ENCODE data around the gene GLYR1.

The GLYR1 gene

GRCh38 chr16:4765511-4766474 lies 81.3 kb downstream of the GLYR1 start:
- Mint-ChIP-seq H3K27ac (peak overlapping the region; percentile 82), H3K9me3 (ENCODE audit: low read depth) (no peaks in the 10 kb centered on the region), H3K27me3 (no peaks in the 10 kb centered on the region), H3K36me3 (no peaks in the 10 kb centered on the region), H3K4me1 (ENCODE audit: low read depth) (peaks cover 26% of the 10 kb centered on the region), H3K4me3 (peak overlapping the region; percentile 87)

DNA sequence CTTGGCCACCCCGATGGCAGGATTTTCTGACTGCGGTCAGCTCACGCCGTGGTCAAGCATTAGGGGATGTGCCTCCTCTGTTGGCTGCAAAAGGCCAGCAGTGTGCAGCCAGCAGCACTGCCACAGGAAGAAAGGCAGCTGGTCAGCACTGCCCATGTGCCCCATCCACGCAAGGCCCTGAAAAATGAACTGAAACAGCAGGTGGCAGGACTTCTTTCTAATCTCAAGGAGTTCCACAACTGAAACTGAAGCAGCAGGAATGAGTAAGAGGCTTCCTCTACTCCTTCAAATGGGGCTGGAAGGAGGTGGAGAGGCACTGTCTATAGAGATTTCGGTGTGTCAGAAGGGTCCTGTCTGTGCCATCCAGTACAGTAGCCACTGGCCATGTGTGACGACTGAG lies 83.3 kb downstream of the GLYR1 start:
- Mint-ChIP-seq H3K36me3 (no peaks in the 10 kb centered on the region), H3K27ac (no peak overlapping the region), H3K4me3 (no peak overlapping the region), H3K9me3 (ENCODE audit: low read depth) (no peaks in the 10 kb centered on the region), H3K27me3 (no peaks in the 10 kb centered on the region), H3K4me1 (ENCODE audit: low read depth) (peaks cover 25% of the 10 kb centered on the region)

- no peaks in the 10 kb centered on the region for H3K36me3 Mint-ChIP-seq
- no peak overlapping the region for H3K4me3 Mint-ChIP-seq
- H3K27me3 Mint-ChIP-seq = no peaks in the 10 kb centered on the region
- no peaks in the 10 kb centered on the region for H3K9me3 Mint-ChIP-seq (ENCODE audit: low read depth)
- H3K27ac Mint-ChIP-seq = no peak overlapping the region
- H3K4me1 Mint-ChIP-seq (ENCODE audit: low read depth) = peaks cover 14% of the 10 kb centered on the region
Observed at GRCh38 chr16:4762205-4762604, 84.9 kb downstream of the GLYR1 start.

- H3K27me3 Mint-ChIP-seq = no peaks in the 10 kb centered on the region
- H3K4me1 Mint-ChIP-seq (ENCODE audit: low read depth) = peaks cover 6% of the 10 kb centered on the region
- no peak overlapping the region for H3K27ac Mint-ChIP-seq
- H3K4me3 Mint-ChIP-seq = no peak overlapping the region
- H3K9me3 Mint-ChIP-seq (ENCODE audit: low read depth) = no peaks in the 10 kb centered on the region
- H3K36me3 Mint-ChIP-seq = peaks cover 6% of the 10 kb centered on the region
Observed at GRCh38 chr16:4760221-4760910, 86.7 kb downstream of the GLYR1 start.

GRCh38 chr16:4755687-4756086 lies 91.4 kb downstream of the GLYR1 start:
- H3K4me3 Mint-ChIP-seq = no peak overlapping the region
- H3K4me1 Mint-ChIP-seq (ENCODE audit: low read depth) = no peaks in the 10 kb centered on the region
- H3K9me3 Mint-ChIP-seq (ENCODE audit: low read depth) = no peaks in the 10 kb centered on the region
- no peak overlapping the region for H3K27ac Mint-ChIP-seq
- H3K27me3 Mint-ChIP-seq = no peaks in the 10 kb centered on the region
- peaks cover 9% of the 10 kb centered on the region for H3K36me3 Mint-ChIP-seq

DNA sequence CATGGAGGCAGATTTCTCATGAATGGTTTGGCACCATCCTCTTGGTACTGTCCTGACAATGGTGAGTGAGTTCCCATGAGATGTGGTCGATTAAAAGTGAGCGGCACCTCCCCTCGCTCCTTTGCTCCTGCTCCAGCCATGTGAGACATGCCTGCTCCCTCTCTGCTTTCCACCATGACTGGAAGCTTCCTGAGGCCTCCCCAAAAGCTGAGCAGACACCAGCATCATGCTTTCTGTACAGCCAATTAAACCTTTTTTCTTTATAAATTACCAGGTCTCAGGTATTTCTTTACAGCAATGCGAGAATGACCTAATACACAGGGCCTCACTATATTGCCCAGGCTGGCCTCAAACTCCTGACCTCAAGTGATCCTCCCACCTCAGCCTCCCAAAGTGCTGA lies 92.2 kb downstream of the GLYR1 start:
- H3K4me1 Mint-ChIP-seq (ENCODE audit: low read depth) = no peaks in the 10 kb centered on the region
- H3K27me3 Mint-ChIP-seq = no peaks in the 10 kb centered on the region
- no peak overlapping the region for H3K4me3 Mint-ChIP-seq
- no peak overlapping the region for H3K27ac Mint-ChIP-seq
- H3K36me3 Mint-ChIP-seq = peaks cover 9% of the 10 kb centered on the region
- H3K9me3 Mint-ChIP-seq (ENCODE audit: low read depth) = no peaks in the 10 kb centered on the region

DNA sequence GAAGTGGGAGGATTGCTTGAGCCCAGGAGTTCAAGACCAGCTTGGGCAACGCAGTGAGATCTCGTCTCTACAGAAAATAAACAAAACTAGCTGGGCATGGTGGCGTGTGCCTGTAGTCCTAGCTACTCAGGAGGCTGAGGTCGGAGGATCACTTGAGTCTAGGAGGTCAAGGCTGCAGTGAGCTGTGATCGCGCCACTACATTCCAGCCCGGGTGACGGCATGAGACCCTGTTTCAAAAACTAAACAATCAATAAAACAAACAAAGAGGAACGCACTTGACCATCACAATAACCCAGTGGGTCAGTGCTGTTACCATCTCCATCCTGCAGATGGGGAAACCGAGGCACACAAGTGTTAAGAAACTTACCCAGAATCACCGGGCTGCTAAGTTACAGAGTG lies 93.9 kb downstream of the GLYR1 start:
- H3K4me3 Mint-ChIP-seq = no peak overlapping the region
- peaks cover 10% of the 10 kb centered on the region for H3K4me1 Mint-ChIP-seq (ENCODE audit: low read depth)
- no peaks in the 10 kb centered on the region for H3K9me3 Mint-ChIP-seq (ENCODE audit: low read depth)
- H3K27me3 Mint-ChIP-seq = no peaks in the 10 kb centered on the region
- peaks cover 9% of the 10 kb centered on the region for H3K36me3 Mint-ChIP-seq
- no peak overlapping the region for H3K27ac Mint-ChIP-seq

All from activated naive CD8-positive, alpha-beta T cell (primary cell).